ENCODE measurements around the gene CEP112. TPM values are rescaled to one million over a fixed set of nuclear protein-coding genes. Genes with fewer than 3 reads are reported as not detected.

The CEP112 gene
- total RNA-seq, 1 experiment from 2014 or later: 6.1 TPM

DNA sequence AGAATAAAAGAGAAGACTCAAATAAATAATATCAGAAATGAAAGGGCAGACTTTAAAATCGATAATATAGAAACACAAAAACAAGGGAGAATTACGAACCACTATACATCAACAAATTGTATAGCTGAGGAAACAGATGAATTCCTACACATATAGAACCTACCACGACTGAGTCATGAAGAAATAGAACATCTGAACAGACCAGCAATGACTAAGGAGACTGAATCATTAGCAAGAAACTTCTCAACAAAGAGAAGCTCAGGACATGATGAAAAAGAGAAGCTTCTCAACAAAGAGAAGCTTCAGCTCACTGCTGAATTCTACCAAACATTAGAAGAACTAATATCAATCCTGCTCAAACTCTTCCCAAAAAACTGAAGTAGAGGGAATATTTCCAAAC lies 255.9 kb downstream of the CEP112 start (continued):
- TF ChIP-seq, protein P1, sequence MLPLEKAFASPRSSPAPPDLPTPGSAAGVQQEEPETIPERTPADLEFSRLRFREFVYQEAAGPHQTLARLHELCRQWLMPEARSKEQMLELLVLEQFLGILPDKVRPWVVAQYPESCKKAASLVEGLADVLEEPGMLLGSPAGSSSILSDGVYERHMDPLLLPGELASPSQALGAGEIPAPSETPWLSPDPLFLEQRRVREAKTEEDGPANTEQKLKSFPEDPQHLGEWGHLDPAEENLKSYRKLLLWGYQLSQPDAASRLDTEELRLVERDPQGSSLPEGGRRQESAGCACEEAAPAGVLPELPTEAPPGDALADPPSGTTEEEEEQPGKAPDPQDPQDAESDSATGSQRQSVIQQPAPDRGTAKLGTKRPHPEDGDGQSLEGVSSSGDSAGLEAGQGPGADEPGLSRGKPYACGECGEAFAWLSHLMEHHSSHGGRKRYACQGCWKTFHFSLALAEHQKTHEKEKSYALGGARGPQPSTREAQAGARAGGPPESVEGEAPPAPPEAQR (CRISPR knock-in tag; IDR thresholded peaks at IDR 0.05): no peak
- TF ChIP-seq ZNF121 (CRISPR knock-in tag; IDR thresholded peaks at IDR 0.05) (no peak), ZNF671 (CRISPR knock-in tag; IDR thresholded peaks at IDR 0.05) (no peak), PREB (CRISPR knock-in tag; IDR thresholded peaks at IDR 0.05; ENCODE audit: borderline replicate concordance) (no peak), ZNF138 (CRISPR knock-in tag; conservative IDR thresholded peaks at IDR 0.05) (no peak)

DNA sequence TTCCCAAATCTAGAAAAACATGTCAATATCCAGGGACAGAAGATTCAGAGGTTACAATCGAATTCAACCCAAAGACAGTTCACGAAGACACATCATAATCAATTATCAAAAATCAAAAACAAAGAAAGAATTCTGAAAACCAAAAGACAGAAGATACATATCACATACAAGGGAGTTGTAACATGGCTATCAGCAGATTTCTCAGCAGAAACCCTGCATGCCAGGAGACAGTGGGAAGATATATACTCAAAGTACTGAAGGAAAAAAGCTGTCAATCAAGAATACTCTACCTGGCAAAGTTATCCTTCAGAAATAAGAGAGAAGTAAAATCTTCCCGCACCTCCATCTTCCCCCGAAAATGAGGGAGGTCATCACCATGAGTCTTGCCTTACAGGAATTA lies 258.6 kb downstream of the CEP112 start:
- ChIA-PET CTCF (no interaction called here), POLR2A (no interaction called here)
- no peak for DNase-seq (ENCODE audit: low spot score)
- H3K27me3 Mint-ChIP-seq (ENCODE audit: low read depth): no peaks in the 10 kb centered on the region
- no peak overlapping the region for H3K4me3 Mint-ChIP-seq
- peaks cover 14% of the 10 kb centered on the region; the same call in 1 of the 2 replicates for H3K36me3 Mint-ChIP-seq
- no peak for ATAC-seq
- no peak overlapping the region for H3K27ac Mint-ChIP-seq
- no peaks in the 10 kb centered on the region for H3K4me1 Mint-ChIP-seq
- TF ChIP-seq MXD4 (CRISPR knock-in tag; IDR thresholded peaks at IDR 0.05; ENCODE audit: borderline replicate concordance): no peak
- TF ChIP-seq, protein P2, sequence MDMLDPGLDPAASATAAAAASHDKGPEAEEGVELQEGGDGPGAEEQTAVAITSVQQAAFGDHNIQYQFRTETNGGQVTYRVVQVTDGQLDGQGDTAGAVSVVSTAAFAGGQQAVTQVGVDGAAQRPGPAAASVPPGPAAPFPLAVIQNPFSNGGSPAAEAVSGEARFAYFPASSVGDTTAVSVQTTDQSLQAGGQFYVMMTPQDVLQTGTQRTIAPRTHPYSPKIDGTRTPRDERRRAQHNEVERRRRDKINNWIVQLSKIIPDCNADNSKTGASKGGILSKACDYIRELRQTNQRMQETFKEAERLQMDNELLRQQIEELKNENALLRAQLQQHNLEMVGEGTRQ (CRISPR knock-in tag; IDR thresholded peaks at IDR 0.05): no peak
- TF ChIP-seq, protein P3, sequence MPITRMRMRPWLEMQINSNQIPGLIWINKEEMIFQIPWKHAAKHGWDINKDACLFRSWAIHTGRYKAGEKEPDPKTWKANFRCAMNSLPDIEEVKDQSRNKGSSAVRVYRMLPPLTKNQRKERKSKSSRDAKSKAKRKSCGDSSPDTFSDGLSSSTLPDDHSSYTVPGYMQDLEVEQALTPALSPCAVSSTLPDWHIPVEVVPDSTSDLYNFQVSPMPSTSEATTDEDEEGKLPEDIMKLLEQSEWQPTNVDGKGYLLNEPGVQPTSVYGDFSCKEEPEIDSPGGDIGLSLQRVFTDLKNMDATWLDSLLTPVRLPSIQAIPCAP (CRISPR knock-in tag; IDR thresholded peaks at IDR 0.05): no peak
- no peak for TF ChIP-seq AR (CRISPR knock-in tag; IDR thresholded peaks at IDR 0.05)
- TF ChIP-seq GTF2I (CRISPR knock-in tag; conservative IDR thresholded peaks at IDR 0.05): no peak
- no peak for TF ChIP-seq RELA (CRISPR knock-in tag; IDR thresholded peaks at IDR 0.05; ENCODE audit: borderline replicate concordance)
- TF ChIP-seq JAZF1 (CRISPR knock-in tag; IDR thresholded peaks at IDR 0.05): no peak
- TF ChIP-seq ZNF281 (CRISPR knock-in tag; IDR thresholded peaks at IDR 0.05): no peak
- no peak for TF ChIP-seq EMX1 (CRISPR knock-in tag; IDR thresholded peaks at IDR 0.05)
- no peak for TF ChIP-seq JUN (CRISPR knock-in tag; IDR thresholded peaks at IDR 0.05)
- TF ChIP-seq, protein P4, sequence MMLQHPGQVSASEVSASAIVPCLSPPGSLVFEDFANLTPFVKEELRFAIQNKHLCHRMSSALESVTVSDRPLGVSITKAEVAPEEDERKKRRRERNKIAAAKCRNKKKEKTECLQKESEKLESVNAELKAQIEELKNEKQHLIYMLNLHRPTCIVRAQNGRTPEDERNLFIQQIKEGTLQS (CRISPR knock-in tag; conservative IDR thresholded peaks at IDR 0.05): no peak
- no peak for TF ChIP-seq TP53 (CRISPR knock-in tag; IDR thresholded peaks at IDR 0.05)
- no peak for TF ChIP-seq SP1 (CRISPR knock-in tag; conservative IDR thresholded peaks at IDR 0.05)
- TF ChIP-seq, protein P5, sequence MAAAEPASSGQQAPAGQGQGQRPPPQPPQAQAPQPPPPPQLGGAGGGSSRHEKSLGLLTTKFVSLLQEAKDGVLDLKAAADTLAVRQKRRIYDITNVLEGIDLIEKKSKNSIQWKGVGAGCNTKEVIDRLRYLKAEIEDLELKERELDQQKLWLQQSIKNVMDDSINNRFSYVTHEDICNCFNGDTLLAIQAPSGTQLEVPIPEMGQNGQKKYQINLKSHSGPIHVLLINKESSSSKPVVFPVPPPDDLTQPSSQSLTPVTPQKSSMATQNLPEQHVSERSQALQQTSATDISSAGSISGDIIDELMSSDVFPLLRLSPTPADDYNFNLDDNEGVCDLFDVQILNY (CRISPR knock-in tag; IDR thresholded peaks at IDR 0.05): no peak
- no peak for TF ChIP-seq ZNF416 (CRISPR knock-in tag; IDR thresholded peaks at IDR 0.05)
- H3K9me3 Mint-ChIP-seq: peaks cover 41% of the 10 kb centered on the region

All from WTC11 (cell line).